Pancreas (tissue), 10 donors: ENCODE measurements around the gene TMEM9. TPM values are rescaled to one million over a fixed set of nuclear protein-coding genes. Genes with fewer than 3 reads are reported as not detected.

ENCODE experiments used
- ATAC-seq, 4 donors: fragments of 200-7000 bp; cut with Tn5 transposase; one replicate each; pipeline versions ENCODE4 v1.8.0 to v1.9.1; 2020; ENCODE audit warnings: mild to moderate bottlenecking in 4 of 4, moderate library complexity in 4 of 4
- DNase-seq, 6 donors: peaks; one replicate each; pipeline ENCODE4 v3.0.0-alpha.2; 2020
- FAIRE-seq: peaks from 2 replicates; lab custom pipeline; 2012; peaks lifted over from hg19 to GRCh38; lab: Jason Lieb, UNC
- H3K27ac ChIP-seq, 4 donors: fragments of 200-600 bp; sonication (generic); 1 replicate in 3 of 4; 2 replicates in 1 of 4; pipeline versions ENCODE4 v1.5.0 to v1.8.0; 2020
- H3K27me3 ChIP-seq, 4 donors: fragments of 200-600 bp; one replicate each; pipeline ENCODE4 v1.8.0; 2021
- H3K36me3 ChIP-seq, 3 donors: fragments of 200-600 bp; sonication (generic) in 1 of 3; one replicate each; pipeline versions ENCODE4 v1.5.0 to v1.8.0; 2020 to 2021
- H3K4me1 ChIP-seq, 3 donors: fragments of 200-600 bp; one replicate each; pipeline ENCODE4 v1.8.0; 2021
- H3K4me3 ChIP-seq, 4 donors: fragments of 200-600 bp; sonication (generic) in 2 of 4; one replicate each; pipeline versions ENCODE4 v1.5.0 to v1.8.0; 2020 to 2021
- H3K9me3 ChIP-seq, 4 donors: fragments of 200-600 bp; one replicate each; pipeline ENCODE4 v1.8.0; 2021
- WGBS, 2 donors: extraction: QIAGEN DNeasy Blood & Tissue Kit; methylation state at CpG; one replicate each; pipeline ENCODE4 v1.1.7; 2013; 5-methylcytosine and 5-hydroxymethylcytosine counted together
- intact Hi-C, 3 donors: fragments of 100-400 bp; cut with DNase I; formaldehyde crosslinking; loops; one replicate each; pipeline versions ENCODE4 v1.11.1 to v1.14.2; 2022
- polyA plus RNA-seq, 2 donors: library from polyadenylated mRNA; stranded (reverse); fragments of 200-250 nt; gene quantifications; one replicate each; pipeline ENCODE4 v1.2.3, GENCODE V29; 2013
- total RNA-seq, 6 donors: library from RNA; stranded (reverse); fragmentation: NEBNext Ultra II Directional in 4 of 6; extraction: Animal tissue kit (Norgen Biotek cat#: 25700) in 4 of 6; gene quantifications; one replicate each; pipeline versions ENCODE4 v1.2.1 to v1.2.4, GENCODE V29; 2021 to 2023
- TF ChIP-seq, protein P1 (sequence below), 4 donors: fragments of 200-600 bp; sonication (generic) in 3 of 4; IDR thresholded peaks; one replicate each; pipeline versions ENCODE4 v1.5.0 to v1.8.0; 2021; ENCODE audit warnings: antibody characterized with exemption in 4 of 4
- donor health status: healthy with polysubstance abuse.
- donor health status: DM: no; HTN: no; CAD: no; lungs with moderate emphysema.
- donor health status: DM: no; HTN: no; CAD: no.
- donor health status: control.
- donor health status: control.
- donor health status: Bipolar disorder and iron deficiency.
- donor health status: DM: yes; HTN: yes; CAD: no.
- donor health status: DM: no; HTN: no; CAD: no.
- donor health status: DM: no; HTN: no; CAD: no.
- donor health status: DM: yes; HTN: yes; CAD: no.

The TMEM9 gene
- total and polyA plus RNA-seq, 8 donors = 21.3 to 87.7 (median 37.5) TPM

DNA sequence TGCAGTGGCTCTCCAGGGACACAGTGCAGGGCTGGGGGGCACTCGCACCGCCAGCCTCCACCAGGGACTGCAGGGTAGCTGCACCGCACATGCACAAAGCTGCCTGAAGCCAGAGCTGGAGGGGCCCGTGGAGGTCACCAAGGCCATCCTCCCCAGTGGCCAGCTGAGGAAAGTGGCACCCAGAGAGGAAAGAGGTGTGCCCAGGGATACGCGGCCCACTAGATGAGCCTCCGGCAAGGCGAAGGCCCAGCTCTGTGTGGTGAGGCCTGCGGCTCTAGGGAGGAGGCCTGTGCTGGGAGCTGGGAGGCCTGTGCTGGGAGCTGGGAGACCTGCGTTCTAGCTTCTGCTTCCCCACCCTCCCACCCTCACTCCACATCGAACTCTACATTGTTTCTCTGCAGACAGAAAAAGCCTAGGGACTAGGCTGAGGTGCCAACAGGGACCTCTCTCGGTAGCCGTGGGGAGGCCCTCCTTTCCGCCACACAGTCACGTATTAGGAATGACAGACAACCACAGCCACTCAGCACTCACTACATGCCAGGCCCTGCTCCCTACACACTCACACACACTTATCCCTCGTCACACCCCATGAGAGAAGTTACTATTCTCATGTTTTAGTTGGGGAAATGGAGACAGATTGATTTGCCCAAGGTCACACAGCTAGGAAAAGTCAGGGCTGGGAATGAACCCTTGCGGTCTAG is 26.4 kb downstream of the TMEM9 start:
- DNase-seq (peak in 2 of 6 donors; percentile 39), ATAC-seq (peak in 1 of 4 donors; percentile 14), FAIRE-seq (no peak)
- intact Hi-C loops = no loop called here
- H3K4me1 ChIP-seq = peaks cover 22 to 29% (median 29%) of the 10 kb centered on the region in 3 donors
- H3K27me3 ChIP-seq = no peaks in the 10 kb centered on the region
- peak overlapping the region in 2 of 4 donors; percentile 38 to 39 for H3K4me3 ChIP-seq
- TF ChIP-seq, protein P1, sequence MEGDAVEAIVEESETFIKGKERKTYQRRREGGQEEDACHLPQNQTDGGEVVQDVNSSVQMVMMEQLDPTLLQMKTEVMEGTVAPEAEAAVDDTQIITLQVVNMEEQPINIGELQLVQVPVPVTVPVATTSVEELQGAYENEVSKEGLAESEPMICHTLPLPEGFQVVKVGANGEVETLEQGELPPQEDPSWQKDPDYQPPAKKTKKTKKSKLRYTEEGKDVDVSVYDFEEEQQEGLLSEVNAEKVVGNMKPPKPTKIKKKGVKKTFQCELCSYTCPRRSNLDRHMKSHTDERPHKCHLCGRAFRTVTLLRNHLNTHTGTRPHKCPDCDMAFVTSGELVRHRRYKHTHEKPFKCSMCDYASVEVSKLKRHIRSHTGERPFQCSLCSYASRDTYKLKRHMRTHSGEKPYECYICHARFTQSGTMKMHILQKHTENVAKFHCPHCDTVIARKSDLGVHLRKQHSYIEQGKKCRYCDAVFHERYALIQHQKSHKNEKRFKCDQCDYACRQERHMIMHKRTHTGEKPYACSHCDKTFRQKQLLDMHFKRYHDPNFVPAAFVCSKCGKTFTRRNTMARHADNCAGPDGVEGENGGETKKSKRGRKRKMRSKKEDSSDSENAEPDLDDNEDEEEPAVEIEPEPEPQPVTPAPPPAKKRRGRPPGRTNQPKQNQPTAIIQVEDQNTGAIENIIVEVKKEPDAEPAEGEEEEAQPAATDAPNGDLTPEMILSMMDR (IDR thresholded peaks at IDR 0.05) = no peak
- no peaks in the 10 kb centered on the region for H3K9me3 ChIP-seq
- 58 to 63% methylated on average over 17 of the region's 17 CpGs for WGBS, 2 donors
- H3K27ac ChIP-seq = peak overlapping the region; percentile 7 to 79 (median 77)
- no peaks in the 10 kb centered on the region for H3K36me3 ChIP-seq

DNA sequence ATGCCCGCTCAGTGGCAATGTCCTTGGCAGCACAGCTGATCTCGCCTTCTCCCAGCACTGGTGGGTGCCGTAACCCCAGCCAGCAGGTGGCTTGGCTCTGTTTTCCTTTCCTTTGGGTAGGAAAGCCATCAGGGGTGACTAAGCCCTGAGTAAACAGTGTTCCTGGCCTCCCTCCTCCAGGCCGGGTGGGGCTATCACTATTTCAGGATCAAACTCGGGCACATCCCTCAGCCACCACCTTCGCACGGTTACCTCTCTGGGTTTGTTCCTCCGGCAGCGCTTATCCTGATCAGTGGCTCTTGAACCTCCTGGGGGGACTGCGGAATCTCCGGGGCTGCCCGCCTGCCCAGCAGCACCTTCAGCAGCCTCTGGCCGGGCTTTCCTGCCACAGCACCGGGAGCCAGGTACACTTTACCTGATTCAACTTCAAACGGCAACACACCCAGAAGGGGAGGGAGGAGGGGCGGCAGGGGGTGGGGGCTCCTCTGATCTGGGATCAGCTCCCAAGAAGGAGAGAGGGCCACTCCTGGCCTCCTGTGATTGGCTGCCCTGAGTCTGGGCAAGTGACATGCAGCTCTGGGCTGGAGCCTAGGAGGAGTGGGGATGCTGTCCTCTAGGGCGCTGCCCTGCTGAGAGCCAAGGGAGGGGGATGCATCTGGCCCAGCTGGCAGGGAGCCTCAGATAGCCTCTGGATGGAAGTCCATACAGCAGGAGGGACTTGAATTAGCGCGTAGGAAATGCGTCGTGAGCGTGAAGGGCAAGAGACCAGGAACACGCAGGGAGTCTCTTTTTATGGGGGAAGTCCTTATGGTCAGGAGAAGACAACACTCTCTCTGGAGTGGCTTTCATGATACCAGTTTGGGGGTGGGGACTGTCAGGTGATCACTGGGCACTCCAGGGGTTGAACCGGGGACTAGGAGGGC is 27.2 kb downstream of the TMEM9 start, which contains the start of gene ASCL5:
Gene ASCL5 (minus strand): TSS at position 353 of the 923 bp plus-strand sequence. CDS start 11,812 bp downstream, outside the sequence.
- H3K36me3 ChIP-seq = no peaks in the 10 kb centered on the region
- H3K27ac ChIP-seq = peak within 1 kb of the TSS; percentile 70 to 79 (median 77)
- TF ChIP-seq, protein P1 (IDR thresholded peaks at IDR 0.05) = no peak
- ATAC-seq (peak; percentile 78 to 86 (median 82)), FAIRE-seq (no peak), DNase-seq (peak; percentile 71 to 92 (median 89))
- peak within 1 kb of the TSS in 2 of 4 donors; percentile 38 to 39 for H3K4me3 ChIP-seq
- peaks cover 22 to 29% (median 29%) of the 10 kb centered on the region in 3 donors for H3K4me1 ChIP-seq
- WGBS, 2 donors = 31 to 33% methylated on average over 24 of the region's 24 CpGs
- intact Hi-C loops = no loop called here
- H3K27me3 ChIP-seq = no peaks in the 10 kb centered on the region
- no peaks in the 10 kb centered on the region for H3K9me3 ChIP-seq

DNA sequence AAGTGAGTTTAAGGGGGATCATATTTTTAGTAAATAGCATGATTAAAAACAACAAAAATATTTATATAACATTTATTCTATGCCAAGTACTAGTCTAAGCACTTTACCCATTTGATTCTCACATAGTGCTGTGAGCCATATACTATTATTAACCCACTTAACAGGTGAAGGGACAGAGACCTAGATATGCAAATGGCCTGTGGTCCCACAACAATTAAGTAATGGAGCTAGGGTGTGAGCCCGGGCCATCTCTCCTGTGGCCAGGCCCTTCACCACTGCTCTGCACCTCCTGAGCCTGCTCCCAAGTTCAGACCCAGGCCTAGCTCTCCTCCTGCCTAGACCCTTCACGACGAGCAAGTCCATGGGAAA is 27.8 kb downstream of the TMEM9 start:
- Histone ChIP-seq H3K36me3 (no peaks in the 10 kb centered on the region), H3K27me3 (no peaks in the 10 kb centered on the region), H3K9me3 (no peaks in the 10 kb centered on the region), H3K4me3 (peak overlapping the region in 2 of 4 donors; percentile 38 to 39), H3K4me1 (peaks cover 22 to 29% (median 29%) of the 10 kb centered on the region in 3 donors), H3K27ac (peak overlapping the region; percentile 70 to 79 (median 77))
- ATAC-seq (no peak), FAIRE-seq (no peak), DNase-seq (no peak)
- intact Hi-C loops = no loop called here
- 20 to 29% methylated on average over 3 of the region's 3 CpGs for WGBS, 2 donors
- TF ChIP-seq, protein P1 (IDR thresholded peaks at IDR 0.05) = no peak

DNA sequence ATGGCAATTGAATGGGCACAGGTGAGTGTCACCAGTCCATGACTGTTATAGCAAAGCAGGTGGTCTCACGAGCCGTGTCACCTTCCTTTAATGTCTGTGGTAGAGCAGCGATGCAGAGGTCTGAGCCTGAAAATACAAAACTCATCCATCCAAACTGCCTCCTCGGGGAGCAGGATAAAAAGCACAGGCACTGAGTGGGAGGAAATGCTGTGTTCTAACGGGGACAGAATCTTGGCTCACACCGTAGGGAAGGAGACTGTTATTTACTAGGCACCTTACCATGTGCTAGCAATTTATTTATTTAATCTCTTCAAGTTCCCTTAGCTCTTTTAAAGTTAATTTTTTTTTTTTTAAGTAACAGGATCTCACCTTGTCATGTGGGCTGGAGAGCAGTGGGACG is 28.5 kb downstream of the TMEM9 start:
- intact Hi-C loops = no loop called here
- peak; percentile 54 to 67 (median 58) for ATAC-seq
- TF ChIP-seq, protein P1 (IDR thresholded peaks at IDR 0.05) = no peak
- WGBS, 2 donors = 37 to 40% methylated on average over 7 of the region's 7 CpGs
- Histone ChIP-seq H3K4me3 (no peak overlapping the region), H3K9me3 (no peaks in the 10 kb centered on the region), H3K36me3 (no peaks in the 10 kb centered on the region), H3K27me3 (no peaks in the 10 kb centered on the region), H3K4me1 (peaks cover 22 to 29% (median 29%) of the 10 kb centered on the region in 3 donors), H3K27ac (peak overlapping the region; percentile 70 to 79 (median 77))
- peak in 3 of 6 donors; percentile 12 to 37 (median 36) for DNase-seq
- no peak for FAIRE-seq
